Thoracic aorta (tissue), 2 donors: ENCODE data around the gene FAM3C. TPM values are rescaled to one million over a fixed set of nuclear protein-coding genes. Genes with fewer than 3 reads are reported as not detected.
"Not testable (repeated sequence)": the region's sequence is repeated elsewhere in the genome, so short reads cannot be mapped to it uniquely, and the experiment has no call there.

Source experiments
- ATAC-seq: fragments of 150-250 bp; one replicate; pipeline ENCODE4 v1.8.0; 2017; ENCODE audit warnings: low read depth; ENCODE audit not compliant: insufficient number of reproducible peaks, low FRiP score
- DNase-seq: peaks from one replicate; pipeline ENCODE4 v3.0.0-alpha.2; 2020; ENCODE audit warnings: low spot score
- H3K27ac ChIP-seq, 2 donors: fragments of 200-600 bp; sonication (generic); 1 replicate in 1 of 2; 2 replicates in 1 of 2; pipeline ENCODE4 v1.5.1; 2016; ENCODE audit warnings: mild to moderate bottlenecking in 2 of 2, moderate library complexity in 2 of 2
- H3K27me3 ChIP-seq: fragments of 200-600 bp; sonication (generic); replicated peaks from 2 replicates; pipeline ENCODE4 v1.6.0; 2016; ENCODE audit warnings: mild to moderate bottlenecking; ENCODE audit not compliant: insufficient read depth
- H3K36me3 ChIP-seq: fragments of 200-600 bp; sonication (generic); one replicate; pipeline ENCODE4 v1.5.1; 2016
- H3K4me1 ChIP-seq, 2 donors: fragments of 200-600 bp; sonication (generic); 1 replicate in 1 of 2; 2 replicates in 1 of 2; pipeline versions ENCODE4 v1.5.1 to v1.6.0; 2016; ENCODE audit warnings: low read depth in 2 of 2, mild to moderate bottlenecking in 1 of 2; ENCODE audit not compliant: control insufficient read depth in 1 of 2
- H3K4me3 ChIP-seq: fragments of 200-600 bp; sonication (generic); 2 replicates; pipeline ENCODE4 v1.5.1; 2016; ENCODE audit warnings: mild to moderate bottlenecking
- H3K9me3 ChIP-seq: fragments of 200-600 bp; sonication (generic); 2 replicates; pipeline ENCODE4 v1.5.1; 2016
- total RNA-seq, 2 donors: library from RNA; depleted of rRNA; stranded (reverse); fragments of >200 nt; gene quantifications; one replicate each; pipeline versions ENCODE4 v1.1.0 to v1.2.3, GENCODE V29; 2016
- TF ChIP-seq, protein P1 (sequence below): fragments of 200-600 bp; sonication (generic); IDR thresholded peaks from one replicate; pipeline ENCODE4 v1.5.1; 2019; ENCODE audit warnings: antibody characterized with exemption

The FAM3C gene
- total RNA-seq, 2 donors from 2014 or later: 38.9 to 50.2 TPM

DNA sequence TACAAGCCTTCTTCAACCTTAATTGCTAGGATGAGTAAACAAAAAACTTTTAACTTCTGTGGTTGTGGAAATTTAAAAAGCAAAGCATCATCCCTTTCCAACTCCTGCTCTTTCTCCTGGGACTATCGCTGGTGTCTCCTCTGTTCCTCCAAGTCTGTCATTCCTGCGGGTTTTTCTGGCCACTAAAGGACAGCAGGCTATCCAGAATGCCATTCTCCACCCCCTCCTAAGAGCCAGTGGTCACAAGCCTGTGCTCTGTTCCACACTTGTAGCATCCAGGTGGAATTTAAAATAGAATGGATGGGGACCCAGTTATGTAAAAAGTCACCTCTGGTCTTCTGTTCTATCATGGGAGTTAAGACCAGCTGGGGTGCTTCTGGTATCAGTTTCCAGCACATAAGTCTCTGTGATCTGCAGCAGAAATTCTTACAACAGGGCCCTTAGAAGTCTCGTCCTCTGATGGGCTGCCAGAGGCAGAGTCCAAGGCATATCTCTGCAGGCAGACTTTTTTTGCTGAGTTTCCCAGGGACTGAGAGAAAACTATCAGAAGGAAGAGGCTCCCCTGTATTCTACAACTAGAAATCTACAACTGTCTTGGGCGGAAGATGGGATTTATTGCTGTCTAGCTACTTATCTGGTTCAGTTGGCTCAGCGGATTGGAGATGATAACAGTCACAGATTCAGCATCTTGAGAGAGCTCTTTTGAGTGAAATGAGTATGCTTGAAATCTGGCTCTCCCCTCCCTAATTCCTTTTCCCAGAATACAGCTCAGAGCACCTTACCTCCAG is 72.4 kb downstream of the FAM3C start:
- peaks cover 0 to 1% of the 10 kb centered on the region in 2 donors for H3K4me1 ChIP-seq
- ATAC-seq: no peak

GRCh38 chr7:121322460-121322859 is 73.6 kb downstream of the FAM3C start:
- Histone ChIP-seq H3K4me1 (no peaks in the 10 kb centered on the region), H3K4me3 (no peak overlapping the region), H3K27me3 (no peaks in the 10 kb centered on the region), H3K36me3 (no peaks in the 10 kb centered on the region), H3K27ac (no peak overlapping the region), H3K9me3 (no peaks in the 10 kb centered on the region)
- TF ChIP-seq, protein P1, sequence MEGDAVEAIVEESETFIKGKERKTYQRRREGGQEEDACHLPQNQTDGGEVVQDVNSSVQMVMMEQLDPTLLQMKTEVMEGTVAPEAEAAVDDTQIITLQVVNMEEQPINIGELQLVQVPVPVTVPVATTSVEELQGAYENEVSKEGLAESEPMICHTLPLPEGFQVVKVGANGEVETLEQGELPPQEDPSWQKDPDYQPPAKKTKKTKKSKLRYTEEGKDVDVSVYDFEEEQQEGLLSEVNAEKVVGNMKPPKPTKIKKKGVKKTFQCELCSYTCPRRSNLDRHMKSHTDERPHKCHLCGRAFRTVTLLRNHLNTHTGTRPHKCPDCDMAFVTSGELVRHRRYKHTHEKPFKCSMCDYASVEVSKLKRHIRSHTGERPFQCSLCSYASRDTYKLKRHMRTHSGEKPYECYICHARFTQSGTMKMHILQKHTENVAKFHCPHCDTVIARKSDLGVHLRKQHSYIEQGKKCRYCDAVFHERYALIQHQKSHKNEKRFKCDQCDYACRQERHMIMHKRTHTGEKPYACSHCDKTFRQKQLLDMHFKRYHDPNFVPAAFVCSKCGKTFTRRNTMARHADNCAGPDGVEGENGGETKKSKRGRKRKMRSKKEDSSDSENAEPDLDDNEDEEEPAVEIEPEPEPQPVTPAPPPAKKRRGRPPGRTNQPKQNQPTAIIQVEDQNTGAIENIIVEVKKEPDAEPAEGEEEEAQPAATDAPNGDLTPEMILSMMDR: no peak
- DNase-seq (no peak), ATAC-seq (no peak)

More for the DNA sequence above, 72.4 kb downstream of the FAM3C start:
- Histone ChIP-seq H3K9me3 (no peaks in the 10 kb centered on the region), H3K27me3 (peaks cover 2% of the 10 kb centered on the region), H3K27ac (no peak overlapping the region), H3K36me3 (no peaks in the 10 kb centered on the region), H3K4me3 (no peak overlapping the region)
- no peak for DNase-seq
- TF ChIP-seq, protein P1: no peak

DNA sequence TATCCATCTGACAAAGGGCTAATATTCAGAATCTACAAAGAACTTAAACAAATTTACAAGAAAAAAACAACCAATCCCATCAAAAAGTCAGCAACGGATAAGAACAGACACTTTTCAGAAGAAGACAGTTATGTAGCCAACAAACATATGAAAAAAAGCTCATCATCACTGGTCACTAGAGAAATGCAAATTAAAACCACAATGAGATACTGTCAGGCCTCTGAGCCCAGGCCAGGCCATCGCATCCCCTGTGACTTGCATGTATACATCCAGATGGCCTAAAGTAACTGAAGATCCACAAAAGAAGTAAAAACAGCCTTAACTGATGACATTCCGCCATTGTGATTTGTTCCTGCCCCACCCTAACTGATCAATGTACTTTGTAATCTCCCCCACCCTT is 80.9 kb downstream of the FAM3C start:
- H3K27ac ChIP-seq, H3K9me3 ChIP-seq, ATAC-seq, DNase-seq, H3K36me3 ChIP-seq, H3K4me1 ChIP-seq, H3K4me3 ChIP-seq, H3K27me3 ChIP-seq: not testable (repeated sequence)

- no peak overlapping the region for H3K4me3 ChIP-seq
- H3K9me3 ChIP-seq: no peaks in the 10 kb centered on the region
- H3K27me3 ChIP-seq: no peaks in the 10 kb centered on the region
- DNase-seq: no peak
- ATAC-seq: no peak
- H3K27ac ChIP-seq: no peak overlapping the region
- peaks cover 0 to 4% of the 10 kb centered on the region in 2 donors for H3K4me1 ChIP-seq
- H3K36me3 ChIP-seq: no peaks in the 10 kb centered on the region
- TF ChIP-seq, protein P1: no peak
These were observed 82.1 kb downstream of the FAM3C start for GRCh38 chr7:121313793-121314676.

GRCh38 chr7:121313220-121313792 is 82.8 kb downstream of the FAM3C start:
- Histone ChIP-seq H3K36me3 (no peaks in the 10 kb centered on the region), H3K4me3 (no peak overlapping the region), H3K27me3 (no peaks in the 10 kb centered on the region), H3K4me1 (peaks cover 0 to 4% of the 10 kb centered on the region in 2 donors), H3K9me3 (no peaks in the 10 kb centered on the region), H3K27ac (no peak overlapping the region)
- TF ChIP-seq, protein P1: no peak
- ATAC-seq: no peak
- DNase-seq: no peak
